HT-29 (cell line): ENCODE measurements around the gene PEPD. TPM values are rescaled to one million over a fixed set of nuclear protein-coding genes. Genes with fewer than 3 reads are reported as not detected.

Experiments
- total RNA-seq: library from RNA; depleted of rRNA; stranded (reverse); fragments of >200 nt; shearing (Covaris generic); gene quantifications from 2 replicates; pipeline ENCODE4 v1.2.3, GENCODE V29; 2014; rRNA removed

The PEPD gene
- total RNA-seq, 1 experiment from 2014 or later, result 66.1 TPM

Other genes starting within 250 kb of the PEPD start
- 16.9 and 21.3 TPM in 2 replicates for gene CEBPA, start 219.3 kb downstream of the PEPD start, total RNA-seq
- 35.9 and 37.4 TPM in 2 replicates for gene CEBPG, start 148.1 kb downstream of the PEPD start, total RNA-seq
- not detected in 2 replicates for gene CHST8, start 100.2 kb upstream of the PEPD start, total RNA-seq